Measurements from ENCODE around the gene RNF13. TPM values are rescaled to one million over a fixed set of nuclear protein-coding genes. Genes with fewer than 3 reads are reported as not detected.
A peak's percentile ranks its signal among the peaks of the same experiment; 100 is the strongest.

Gene RNF13
- total and polyA plus RNA-seq, 2 donors (not counting 3 experiments of a cell fraction or from before 2014, with no cell fraction given) = 16.4 to 27.1 TPM

GRCh38 chr3:149959443-149959842, 146.4 kb downstream of the RNF13 start:
- CTCF ChIA-PET = interaction anchor here (1.3 to 1.6 kb wide), 3 partner anchors 9 to 224 kb away, joined by 3 to 5 read pairs (median 3); no protein-coding TSS in a partner anchor
- no peaks in the 10 kb centered on the region for H3K36me3 ChIP-seq (ENCODE audit: control insufficient read depth in 2 of 2, extremely low read depth in 1 of 2, insufficient read depth in 2 of 2, low read length in 2 of 2)
- dilution Hi-C loops (cut with MboI; ENCODE audit: extremely low pct_ligation_motif_present, low sequenced_read_pairs) = no loop called here

GRCh38 chr3:149963485-149963884, 150.5 kb downstream of the RNF13 start:
- H3K36me3 ChIP-seq (ENCODE audit: control insufficient read depth in 2 of 2, extremely low read depth in 1 of 2, insufficient read depth in 2 of 2, low read length in 2 of 2) = peaks cover 3 to 11% of the 10 kb centered on the region in 2 experiments
- no peaks in the 10 kb centered on the region for H3K9me3 ChIP-seq (replicated peaks; ENCODE audit: control insufficient read depth, insufficient read depth, low read length)
- DNase-seq (ENCODE audit: low read depth, low spot score) (no peak), FAIRE-seq (no peak)
- H3K27ac ChIP-seq (ENCODE audit: insufficient read depth, low read depth, low read length) = no peak overlapping the region
- CTCF ChIA-PET = interaction anchor here (1.0 to 1.7 kb wide), 3 partner anchors 54 to 221 kb away, joined by 3 to 5 read pairs (median 4); no protein-coding TSS in a partner anchor
- no peak overlapping the region for H3K9ac ChIP-seq (replicated peaks; ENCODE audit: extremely low read depth, insufficient read depth, low read length)
- H4K20me1 ChIP-seq (replicated peaks; ENCODE audit: control insufficient read depth, extremely low read depth, insufficient read depth, low read length) = peaks cover 5% of the 10 kb centered on the region
- POLR2A ChIA-PET = no interaction called here
- H3K4me2 ChIP-seq (ENCODE audit: insufficient read depth, low read length) = no peak overlapping the region
- H3K4me3 ChIP-seq (replicated peaks in 1 of 3; ENCODE audit: insufficient read depth in 1 of 3, low read depth in 1 of 3, low read length in 3 of 3) = no peak overlapping the region
- dilution Hi-C loops (cut with MboI; ENCODE audit: extremely low pct_ligation_motif_present, low sequenced_read_pairs) = no loop called here
- TF ChIP-seq JUN (IDR thresholded peaks at IDR 0.05; ENCODE audit: borderline replicate concordance, insufficient read depth, insufficient read length, low read depth) (no peak), MYC (IDR thresholded peaks at IDR 0.05; ENCODE audit: low read depth, low read length) (no peak), POLR2AphosphoS5 (IDR thresholded peaks at IDR 0.05; ENCODE audit: insufficient read depth, low read depth, low read length) (no peak), MAX (IDR thresholded peaks at IDR 0.05; ENCODE audit: insufficient read depth, insufficient read length) (no peak), POLR2A (IDR thresholded peaks at IDR 0.05; ENCODE audit: low read depth, low read length) (no peak), FOS (IDR thresholded peaks at IDR 0.05; ENCODE audit: borderline replicate concordance, insufficient read depth, low read length) (no peak), CTCF (IDR thresholded peaks at IDR 0.05; ENCODE audit: extremely low read depth in 1 of 2, insufficient read depth in 1 of 2, low read depth in 1 of 2, low read length in 2 of 2) (no peak), EZH2 (IDR thresholded peaks at IDR 0.05; ENCODE audit: borderline replicate concordance, low read depth, low read length, severe bottlenecking) (no peak), GATA2 (IDR thresholded peaks at IDR 0.05; ENCODE audit: insufficient read depth, insufficient read length, low read depth, low read length) (no peak)
- H3K4me1 ChIP-seq (ENCODE audit: control insufficient read depth, extremely low read depth, insufficient read depth, low read length) = peaks cover 13% of the 10 kb centered on the region
- no TSS peak for BruUV-seq (replicated peaks)
- intact Hi-C loops (cut with micrococcal nuclease) = no loop called here
- H3K27me3 ChIP-seq (ENCODE audit: control insufficient read depth in 2 of 2, insufficient read depth in 2 of 2, low read length in 2 of 2) = no peaks in the 10 kb centered on the region
- no peak overlapping the region for H2AFZ ChIP-seq (ENCODE audit: low read depth, low read length)
- peaks cover 67% of the 10 kb centered on the region for H3K79me2 ChIP-seq (ENCODE audit: control insufficient read depth, insufficient read depth, low read length)
- H3K9me1 ChIP-seq (replicated peaks; ENCODE audit: control insufficient read depth, extremely low read depth, insufficient read depth, low read length) = no peaks in the 10 kb centered on the region

More at GRCh38 chr3:149959443-149959842, 146.4 kb downstream of the RNF13 start:
- H3K4me2 ChIP-seq (ENCODE audit: insufficient read depth, low read length) = no peak overlapping the region
- H3K4me1 ChIP-seq (ENCODE audit: control insufficient read depth, extremely low read depth, insufficient read depth, low read length) = peaks cover 13% of the 10 kb centered on the region
- H3K4me3 ChIP-seq (replicated peaks in 1 of 3; ENCODE audit: insufficient read depth in 1 of 3, low read depth in 1 of 3, low read length in 3 of 3) = no peak overlapping the region
- no peak for DNase-seq (ENCODE audit: low read depth, low spot score)
- intact Hi-C loops (cut with micrococcal nuclease) = no loop called here
- no peaks in the 10 kb centered on the region for H3K27me3 ChIP-seq (ENCODE audit: control insufficient read depth in 2 of 2, insufficient read depth in 2 of 2, low read length in 2 of 2)
- H3K9me3 ChIP-seq (replicated peaks; ENCODE audit: control insufficient read depth, insufficient read depth, low read length) = no peaks in the 10 kb centered on the region
- no peak for FAIRE-seq
- TF ChIP-seq POLR2AphosphoS5 (IDR thresholded peaks at IDR 0.05; ENCODE audit: insufficient read depth, low read depth, low read length) (no peak), FOS (IDR thresholded peaks at IDR 0.05; ENCODE audit: borderline replicate concordance, insufficient read depth, low read length) (peak; percentile 3)
- POLR2A ChIA-PET = no interaction called here
- no peak overlapping the region for H3K27ac ChIP-seq (ENCODE audit: insufficient read depth, low read depth, low read length)
- no TSS peak for BruUV-seq (replicated peaks)
- no peaks in the 10 kb centered on the region for H4K20me1 ChIP-seq (replicated peaks; ENCODE audit: control insufficient read depth, extremely low read depth, insufficient read depth, low read length)
- H3K9me1 ChIP-seq (replicated peaks; ENCODE audit: control insufficient read depth, extremely low read depth, insufficient read depth, low read length) = no peaks in the 10 kb centered on the region
- no peak overlapping the region for H3K9ac ChIP-seq (replicated peaks; ENCODE audit: extremely low read depth, insufficient read depth, low read length)
- H3K79me2 ChIP-seq (ENCODE audit: control insufficient read depth, insufficient read depth, low read length) = peaks cover 32% of the 10 kb centered on the region
- no peak overlapping the region for H2AFZ ChIP-seq (ENCODE audit: low read depth, low read length)

Data from endothelial cell of umbilical vein (primary cell).